WTC11 (cell line): Measurements from ENCODE around the gene DENND5A.

Source experiments
- JUN ChIP-seq: sonication (generic); formaldehyde crosslinking; IDR thresholded peaks from 2 replicates; pipeline ENCODE4 v1.8.0; 2023; ENCODE audit warnings: mild to moderate bottlenecking, missing genetic modification reagents
- SP1 ChIP-seq: sonication (generic); formaldehyde crosslinking; conservative IDR thresholded peaks from 2 replicates; pipeline ENCODE4 v1.8.1; 2022; ENCODE audit warnings: missing genetic modification reagents
- TF ChIP-seq, protein P1 (sequence below): sonication (generic); formaldehyde crosslinking; IDR thresholded peaks from 2 replicates; pipeline ENCODE4 v1.8.0; 2023; ENCODE audit warnings: missing genetic modification reagents

DNA sequence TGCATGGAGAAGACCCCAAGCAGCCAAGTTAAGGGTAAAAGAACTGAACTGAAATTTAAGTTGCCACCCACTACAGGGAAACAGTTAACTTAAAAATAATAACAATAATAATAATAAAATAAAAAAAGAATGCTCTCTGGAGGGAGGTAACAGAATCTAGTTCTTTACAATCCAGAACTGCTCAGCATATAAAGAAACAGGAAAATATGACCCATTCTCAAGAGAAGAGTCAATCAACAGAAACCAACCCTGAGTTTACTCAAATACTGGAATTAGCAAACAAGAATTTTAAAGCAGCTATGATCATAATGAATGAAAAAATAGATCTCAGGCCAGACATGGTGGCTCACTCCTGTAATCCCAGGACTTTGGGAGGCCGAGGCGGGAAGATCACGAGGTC, 53.8 kb downstream of the DENND5A start:
- TF ChIP-seq JUN (CRISPR knock-in tag): no peak
- no peak for TF ChIP-seq SP1
- TF ChIP-seq, protein P1, sequence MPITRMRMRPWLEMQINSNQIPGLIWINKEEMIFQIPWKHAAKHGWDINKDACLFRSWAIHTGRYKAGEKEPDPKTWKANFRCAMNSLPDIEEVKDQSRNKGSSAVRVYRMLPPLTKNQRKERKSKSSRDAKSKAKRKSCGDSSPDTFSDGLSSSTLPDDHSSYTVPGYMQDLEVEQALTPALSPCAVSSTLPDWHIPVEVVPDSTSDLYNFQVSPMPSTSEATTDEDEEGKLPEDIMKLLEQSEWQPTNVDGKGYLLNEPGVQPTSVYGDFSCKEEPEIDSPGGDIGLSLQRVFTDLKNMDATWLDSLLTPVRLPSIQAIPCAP (CRISPR knock-in tag): no peak
